ENCODE measurements around the gene CSTF1. TPM values are rescaled to one million over a fixed set of nuclear protein-coding genes. Genes with fewer than 3 reads are reported as not detected.

The CSTF1 gene
- total and polyA plus RNA-seq, 2 of the 4 experiments (the other 2 are of a cell fraction) = 48.8 to 105 TPM

DNA sequence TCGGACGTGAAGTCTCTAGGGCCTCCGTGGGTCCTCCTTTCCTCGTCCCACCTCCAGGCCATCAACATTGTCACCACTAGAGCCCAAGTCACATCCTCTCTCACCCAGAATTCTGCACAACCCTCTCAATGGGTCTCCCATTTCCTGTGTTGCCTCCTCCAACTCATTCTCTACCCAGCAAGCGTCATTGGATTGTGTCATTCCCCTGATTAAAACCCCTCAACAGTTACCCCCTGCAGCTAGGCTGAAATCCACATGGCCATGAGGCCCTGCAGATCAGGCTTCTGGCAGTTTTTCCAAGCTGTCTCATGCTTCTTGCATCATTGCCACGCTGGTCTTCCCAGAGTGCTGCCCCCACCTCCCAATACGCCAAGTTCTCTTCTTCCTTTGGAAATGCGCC, 46.5 kb upstream of the CSTF1 start:
- DNase-seq (no peak), ATAC-seq (ENCODE audit: low read depth) (no peak)
- dilution Hi-C loops (cut with HindIII; ENCODE audit: low sequenced_read_pairs, unreplicated experiment) = no loop called here
- Histone ChIP-seq H4K5ac (ENCODE audit: low read depth, low read length) (no peak overlapping the region), H3K4me1 (ENCODE audit: control insufficient read depth, insufficient read depth, low read length) (peaks cover 2% of the 10 kb centered on the region; the same call in 1 of the 2 replicates), H3K36me3 (ENCODE audit: control insufficient read depth, insufficient read depth, low read length) (no peaks in the 10 kb centered on the region), H3K9ac (ENCODE audit: low read depth, low read length) (no peak overlapping the region), H2AK5ac (ENCODE audit: low read depth, low read length) (no peak overlapping the region), H2BK120ac (ENCODE audit: low read depth, low read length) (no peak overlapping the region), H2AK9ac (replicated peaks; ENCODE audit: low read depth, low read length, poor library complexity) (no peak overlapping the region), H2BK20ac (ENCODE audit: low read depth, low read length) (no peak overlapping the region), H3K79me1 (ENCODE audit: low read depth in 1 of 2, low read length in 2 of 2) (no peaks in the 10 kb centered on the region), H4K20me1 (ENCODE audit: insufficient read depth, low read length) (no peaks in the 10 kb centered on the region), H4K8ac (ENCODE audit: low read depth in 2 of 2, low read length in 2 of 2) (no peak overlapping the region), H3K27ac (ENCODE audit: insufficient read depth, low read length) (no peak overlapping the region), H3K4me3 (ENCODE audit: insufficient read depth, low read depth, low read length) (no peak overlapping the region), H3K14ac (replicated peaks; ENCODE audit: low read depth, low read length) (no peak overlapping the region), H4K91ac (ENCODE audit: insufficient read depth, low read depth, low read length) (no peak overlapping the region), H3K18ac (ENCODE audit: low read depth, low read length) (no peak overlapping the region), H2BK5ac (ENCODE audit: low read depth, low read length, poor library complexity, severe bottlenecking) (no peak overlapping the region), H3K9me3 (ENCODE audit: control insufficient read depth, insufficient read depth, low read length) (no peaks in the 10 kb centered on the region), H2BK15ac (ENCODE audit: low read depth, low read length) (no peak overlapping the region), H3K4me2 (ENCODE audit: low read depth, low read length) (no peak overlapping the region), H2AFZ (replicated peaks; ENCODE audit: low read length, poor library complexity) (no peak overlapping the region), H3K56ac (ENCODE audit: extremely low read depth, insufficient read depth, low read length) (no peak overlapping the region), H3K4ac (ENCODE audit: low read depth, low read length) (no peak overlapping the region), H3K9me1 (ENCODE audit: insufficient read depth, low read length) (no peaks in the 10 kb centered on the region), H3K23ac (ENCODE audit: low read depth, low read length) (no peak overlapping the region), H3K27me3 (ENCODE audit: control insufficient read depth, insufficient read depth, low read length) (peaks cover 25% of the 10 kb centered on the region)
- in situ Hi-C loops (cut with MboI; ENCODE audit: low sequenced_read_pairs) = loop anchor here (10.0 kb wide), 1 partner anchor 1661 kb away; no protein-coding TSS in a partner anchor
- TF ChIP-seq RFX5 (IDR thresholded peaks at IDR 0.05; ENCODE audit: low read depth, low read length) (no peak), MAZ (IDR thresholded peaks at IDR 0.05; ENCODE audit: borderline replicate concordance, low read depth, low read length) (no peak), BHLHE40 (IDR thresholded peaks at IDR 0.05; ENCODE audit: low read depth, low read length) (no peak), POLR2A (IDR thresholded peaks at IDR 0.05; ENCODE audit: low read depth, low read length) (no peak), MXI1 (IDR thresholded peaks at IDR 0.05; ENCODE audit: borderline replicate concordance, low read depth, low read length) (no peak), MAFK (IDR thresholded peaks at IDR 0.05; ENCODE audit: low read depth, low read length) (no peak), FOS (IDR thresholded peaks at IDR 0.05; ENCODE audit: low read depth, low read length) (no peak), CHD1 (IDR thresholded peaks at IDR 0.05; ENCODE audit: low read depth, low read length) (no peak), NFE2L2 (IDR thresholded peaks at IDR 0.05; ENCODE audit: low read depth, low read length) (no peak), RCOR1 (IDR thresholded peaks at IDR 0.05; ENCODE audit: insufficient replicate concordance, low read length) (no peak)
- TF ChIP-seq, protein P1, sequence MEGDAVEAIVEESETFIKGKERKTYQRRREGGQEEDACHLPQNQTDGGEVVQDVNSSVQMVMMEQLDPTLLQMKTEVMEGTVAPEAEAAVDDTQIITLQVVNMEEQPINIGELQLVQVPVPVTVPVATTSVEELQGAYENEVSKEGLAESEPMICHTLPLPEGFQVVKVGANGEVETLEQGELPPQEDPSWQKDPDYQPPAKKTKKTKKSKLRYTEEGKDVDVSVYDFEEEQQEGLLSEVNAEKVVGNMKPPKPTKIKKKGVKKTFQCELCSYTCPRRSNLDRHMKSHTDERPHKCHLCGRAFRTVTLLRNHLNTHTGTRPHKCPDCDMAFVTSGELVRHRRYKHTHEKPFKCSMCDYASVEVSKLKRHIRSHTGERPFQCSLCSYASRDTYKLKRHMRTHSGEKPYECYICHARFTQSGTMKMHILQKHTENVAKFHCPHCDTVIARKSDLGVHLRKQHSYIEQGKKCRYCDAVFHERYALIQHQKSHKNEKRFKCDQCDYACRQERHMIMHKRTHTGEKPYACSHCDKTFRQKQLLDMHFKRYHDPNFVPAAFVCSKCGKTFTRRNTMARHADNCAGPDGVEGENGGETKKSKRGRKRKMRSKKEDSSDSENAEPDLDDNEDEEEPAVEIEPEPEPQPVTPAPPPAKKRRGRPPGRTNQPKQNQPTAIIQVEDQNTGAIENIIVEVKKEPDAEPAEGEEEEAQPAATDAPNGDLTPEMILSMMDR (conservative IDR thresholded peaks at IDR 0.05; ENCODE audit: low read depth, low read length) = no peak
- TF ChIP-seq, protein P2, sequence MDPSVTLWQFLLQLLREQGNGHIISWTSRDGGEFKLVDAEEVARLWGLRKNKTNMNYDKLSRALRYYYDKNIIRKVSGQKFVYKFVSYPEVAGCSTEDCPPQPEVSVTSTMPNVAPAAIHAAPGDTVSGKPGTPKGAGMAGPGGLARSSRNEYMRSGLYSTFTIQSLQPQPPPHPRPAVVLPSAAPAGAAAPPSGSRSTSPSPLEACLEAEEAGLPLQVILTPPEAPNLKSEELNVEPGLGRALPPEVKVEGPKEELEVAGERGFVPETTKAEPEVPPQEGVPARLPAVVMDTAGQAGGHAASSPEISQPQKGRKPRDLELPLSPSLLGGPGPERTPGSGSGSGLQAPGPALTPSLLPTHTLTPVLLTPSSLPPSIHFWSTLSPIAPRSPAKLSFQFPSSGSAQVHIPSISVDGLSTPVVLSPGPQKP (IDR thresholded peaks at IDR 0.05; ENCODE audit: borderline replicate concordance, low read depth, low read length) = no peak
- TF ChIP-seq, protein P3, sequence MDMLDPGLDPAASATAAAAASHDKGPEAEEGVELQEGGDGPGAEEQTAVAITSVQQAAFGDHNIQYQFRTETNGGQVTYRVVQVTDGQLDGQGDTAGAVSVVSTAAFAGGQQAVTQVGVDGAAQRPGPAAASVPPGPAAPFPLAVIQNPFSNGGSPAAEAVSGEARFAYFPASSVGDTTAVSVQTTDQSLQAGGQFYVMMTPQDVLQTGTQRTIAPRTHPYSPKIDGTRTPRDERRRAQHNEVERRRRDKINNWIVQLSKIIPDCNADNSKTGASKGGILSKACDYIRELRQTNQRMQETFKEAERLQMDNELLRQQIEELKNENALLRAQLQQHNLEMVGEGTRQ (IDR thresholded peaks at IDR 0.05; ENCODE audit: low read depth, low read length) = no peak
- 73% methylated on average over 8 of the region's 8 CpGs; no CpG with 5 or more reads in 1 of the 2 experiments for WGBS, 2 experiments (ENCODE audit: extremely low coverage in 2 of 2, insufficient read length in 1 of 2)
- intact Hi-C loops (cut with micrococcal nuclease) = loop anchor here (5.0 to 10.0 kb wide), 2 partner anchors 99 to 1691 kb away; partner anchors contain the start of gene MC3R
- POLR2A ChIA-PET (ENCODE audit: unreplicated experiment) = interaction anchor here (0.7 kb wide), 1 partner anchor 1730 kb away, joined by 3 read pairs; no protein-coding TSS in a partner anchor
- BruUV-seq (replicated peaks) = no TSS peak
- CTCF ChIA-PET = no interaction called here
